ENCODE data around the gene CKB. TPM values are rescaled to one million over a fixed set of nuclear protein-coding genes. Genes with fewer than 3 reads are reported as not detected.
A peak's percentile ranks its signal among the peaks of the same experiment; 100 is the strongest.

CKB gene
- total RNA-seq, 1 donor from 2014 or later, result 139 TPM

DNA sequence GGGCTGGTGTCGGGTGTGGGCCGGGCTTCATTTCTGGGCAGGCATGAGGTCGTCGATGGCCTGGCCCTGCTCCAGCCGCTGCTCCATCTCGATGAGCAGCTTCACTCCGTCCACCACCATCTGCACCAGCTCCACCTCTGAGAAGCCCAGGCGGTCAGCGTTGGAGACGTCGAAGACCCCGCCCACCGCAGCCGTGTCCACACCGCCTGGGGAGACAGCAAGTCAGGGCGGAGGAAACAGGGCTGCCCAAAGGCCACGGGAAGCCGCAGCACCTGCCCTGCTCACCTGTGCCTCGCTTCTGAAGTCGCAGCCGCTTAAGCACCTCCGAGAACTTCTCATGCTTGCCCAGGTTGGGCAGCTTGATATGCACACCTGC, 2.8 kb downstream of the CKB start:
- Mint-ChIP-seq H3K4me1 (ENCODE audit: low read depth) (peaks cover 34% of the 10 kb centered on the region), H3K36me3 (ENCODE audit: low read depth) (no peaks in the 10 kb centered on the region), H3K27ac (ENCODE audit: unreplicated experiment) (peak overlapping the region; percentile 75), H3K9me3 (ENCODE audit: low read depth) (no peaks in the 10 kb centered on the region), H3K4me3 (ENCODE audit: unreplicated experiment) (no peak overlapping the region), H3K27me3 (ENCODE audit: low read depth) (no peaks in the 10 kb centered on the region)
- TF ChIP-seq, protein P1, sequence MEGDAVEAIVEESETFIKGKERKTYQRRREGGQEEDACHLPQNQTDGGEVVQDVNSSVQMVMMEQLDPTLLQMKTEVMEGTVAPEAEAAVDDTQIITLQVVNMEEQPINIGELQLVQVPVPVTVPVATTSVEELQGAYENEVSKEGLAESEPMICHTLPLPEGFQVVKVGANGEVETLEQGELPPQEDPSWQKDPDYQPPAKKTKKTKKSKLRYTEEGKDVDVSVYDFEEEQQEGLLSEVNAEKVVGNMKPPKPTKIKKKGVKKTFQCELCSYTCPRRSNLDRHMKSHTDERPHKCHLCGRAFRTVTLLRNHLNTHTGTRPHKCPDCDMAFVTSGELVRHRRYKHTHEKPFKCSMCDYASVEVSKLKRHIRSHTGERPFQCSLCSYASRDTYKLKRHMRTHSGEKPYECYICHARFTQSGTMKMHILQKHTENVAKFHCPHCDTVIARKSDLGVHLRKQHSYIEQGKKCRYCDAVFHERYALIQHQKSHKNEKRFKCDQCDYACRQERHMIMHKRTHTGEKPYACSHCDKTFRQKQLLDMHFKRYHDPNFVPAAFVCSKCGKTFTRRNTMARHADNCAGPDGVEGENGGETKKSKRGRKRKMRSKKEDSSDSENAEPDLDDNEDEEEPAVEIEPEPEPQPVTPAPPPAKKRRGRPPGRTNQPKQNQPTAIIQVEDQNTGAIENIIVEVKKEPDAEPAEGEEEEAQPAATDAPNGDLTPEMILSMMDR (IDR thresholded peaks at IDR 0.05), result no peak
- peak; percentile 92 for DNase-seq (ENCODE audit: low spot score)

DNA sequence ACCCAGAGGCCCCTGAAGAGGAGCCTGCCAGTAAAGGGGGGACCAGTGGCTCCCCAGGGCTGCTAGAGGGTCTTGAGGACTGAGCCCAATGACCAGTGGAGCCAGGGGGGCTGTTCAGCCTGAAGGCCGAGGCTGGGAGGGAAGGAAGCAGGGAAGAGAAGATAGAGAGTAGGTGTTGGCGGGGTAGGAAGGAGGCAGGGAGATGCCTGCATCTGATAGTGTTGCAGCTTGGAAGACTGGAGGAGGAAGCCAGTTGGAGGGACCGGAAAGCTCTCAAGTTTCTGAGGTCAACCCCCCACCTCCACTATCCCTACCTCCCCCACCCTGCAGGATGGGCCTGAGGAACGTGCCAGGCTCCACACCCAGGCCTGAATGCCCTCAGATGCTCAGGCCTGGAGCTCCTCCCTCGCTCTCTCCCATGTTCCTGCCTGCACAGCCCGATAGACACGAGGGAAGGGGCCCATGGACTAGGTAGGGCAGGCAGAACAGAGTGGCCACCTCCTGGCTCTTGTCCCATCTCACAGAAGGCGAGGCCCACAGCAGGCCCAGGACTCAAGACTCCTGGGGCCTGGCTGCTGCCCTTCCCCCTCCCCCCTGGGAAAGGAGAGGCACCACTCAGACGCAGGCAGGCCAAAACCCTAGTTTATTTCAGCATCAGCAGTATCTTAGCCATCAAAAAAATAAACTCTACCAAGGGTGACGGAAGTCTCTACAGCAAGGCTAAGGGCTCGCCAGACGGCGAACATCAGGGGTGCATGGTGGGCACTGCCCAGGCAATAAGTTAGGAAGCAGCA, 3.4 kb downstream of the CKB start:
- H3K27ac Mint-ChIP-seq (ENCODE audit: unreplicated experiment), result peak overlapping the region; percentile 75
- H3K4me1 Mint-ChIP-seq (ENCODE audit: low read depth), result peaks cover 34% of the 10 kb centered on the region
- DNase-seq (ENCODE audit: low spot score), result peak; percentile 72
- H3K36me3 Mint-ChIP-seq (ENCODE audit: low read depth), result no peaks in the 10 kb centered on the region
- H3K9me3 Mint-ChIP-seq (ENCODE audit: low read depth), result no peaks in the 10 kb centered on the region
- peak overlapping the region; percentile 19 for H3K4me3 Mint-ChIP-seq (ENCODE audit: unreplicated experiment)
- TF ChIP-seq, protein P1 (IDR thresholded peaks at IDR 0.05), result no peak
- no peaks in the 10 kb centered on the region for H3K27me3 Mint-ChIP-seq (ENCODE audit: low read depth)

DNA sequence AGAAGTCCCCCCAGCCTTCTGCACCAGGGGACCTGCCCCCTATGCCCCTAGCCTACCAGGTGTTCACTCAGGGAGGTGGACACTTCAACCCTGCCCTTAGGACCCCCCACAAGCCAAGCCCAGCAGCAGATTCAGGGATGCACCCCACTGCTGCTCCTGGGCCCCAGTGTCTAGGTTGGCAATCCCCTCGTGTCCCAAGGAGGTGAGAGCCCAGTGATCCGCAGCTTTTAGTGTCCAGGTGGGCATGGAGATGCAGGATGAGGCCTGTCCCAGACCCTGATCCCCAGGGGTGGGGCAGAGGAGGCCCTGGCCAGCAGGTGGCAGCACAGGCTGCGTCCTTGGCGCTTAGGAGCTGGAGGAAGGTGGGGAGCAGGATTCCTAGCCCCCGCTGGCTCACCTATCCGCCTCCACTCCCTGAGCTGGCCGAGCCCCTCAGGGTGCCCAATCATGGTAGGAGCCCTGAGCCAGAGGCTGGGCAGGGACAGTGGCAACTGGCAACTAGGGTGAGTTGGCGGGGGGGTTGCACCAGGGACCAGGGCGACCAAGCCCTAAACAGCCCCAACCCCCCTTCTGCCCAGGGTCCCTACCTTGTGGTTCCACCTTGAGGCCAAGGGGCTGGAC, 4.1 kb downstream of the CKB start:
- no peaks in the 10 kb centered on the region for H3K9me3 Mint-ChIP-seq (ENCODE audit: low read depth)
- no peaks in the 10 kb centered on the region for H3K36me3 Mint-ChIP-seq (ENCODE audit: low read depth)
- no peak overlapping the region for H3K27ac Mint-ChIP-seq (ENCODE audit: unreplicated experiment)
- peaks cover 33% of the 10 kb centered on the region for H3K4me1 Mint-ChIP-seq (ENCODE audit: low read depth)
- TF ChIP-seq, protein P1 (IDR thresholded peaks at IDR 0.05), result peak; percentile 95
- DNase-seq (ENCODE audit: low spot score), result peak; percentile 84
- H3K4me3 Mint-ChIP-seq (ENCODE audit: unreplicated experiment), result peak overlapping the region; percentile 19
- H3K27me3 Mint-ChIP-seq (ENCODE audit: low read depth), result no peaks in the 10 kb centered on the region

DNA sequence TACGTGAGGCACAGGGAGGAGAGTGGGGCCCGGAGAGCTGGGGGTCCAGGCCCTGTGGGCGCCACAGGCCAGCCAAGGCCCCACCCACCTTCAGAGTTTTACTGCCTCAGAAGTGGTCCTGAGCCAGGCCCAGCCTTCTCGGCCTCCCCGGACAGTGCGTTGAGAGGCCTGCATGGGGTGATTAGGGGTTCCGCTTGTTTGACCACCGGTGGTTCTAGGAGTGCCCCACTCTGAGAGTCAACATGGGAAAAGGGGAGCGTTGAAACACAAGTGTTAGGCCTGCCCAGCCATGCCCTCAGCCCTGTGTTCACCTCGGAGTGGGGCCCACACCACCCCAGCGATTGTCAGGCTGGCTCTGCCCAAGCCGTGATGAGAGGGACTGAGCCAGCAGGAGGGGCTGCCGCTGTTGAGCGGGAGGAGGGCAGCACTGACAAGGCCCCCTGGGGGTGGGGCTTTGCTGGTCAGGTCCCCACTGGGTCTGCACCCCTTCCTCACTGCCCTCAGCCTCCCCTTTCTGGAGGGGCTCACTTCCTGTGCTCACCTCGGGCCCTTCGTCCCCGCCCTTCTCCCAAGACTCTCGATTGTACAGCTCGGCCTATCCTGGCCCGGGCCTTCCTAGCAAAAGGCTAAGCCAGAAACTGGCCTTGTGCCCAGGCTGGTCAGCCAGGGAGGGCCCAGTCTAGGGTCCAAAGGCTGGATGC, 4.8 kb downstream of the CKB start:
- no peak overlapping the region for H3K4me3 Mint-ChIP-seq (ENCODE audit: unreplicated experiment)
- H3K4me1 Mint-ChIP-seq (ENCODE audit: low read depth), result peaks cover 37% of the 10 kb centered on the region

DNA sequence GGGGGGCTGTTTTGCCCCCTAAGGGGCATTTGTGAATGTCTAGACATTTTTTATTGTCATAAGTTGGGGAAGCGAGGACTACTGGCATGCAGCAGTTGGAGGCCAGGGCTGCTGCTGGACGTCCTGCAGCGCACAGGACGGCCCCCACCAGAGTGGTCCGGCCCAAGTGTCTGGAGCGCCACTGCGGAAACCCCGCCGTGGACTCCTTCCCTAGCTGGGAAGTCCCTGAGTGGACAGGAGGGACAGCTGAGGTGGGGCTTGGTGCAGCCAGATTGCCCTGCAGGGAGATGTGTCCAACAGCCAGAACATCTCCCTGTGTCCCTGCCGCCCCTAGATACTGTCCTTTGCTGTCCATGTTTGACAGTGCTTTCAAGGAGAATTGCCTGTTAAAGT, 5.5 kb downstream of the CKB start:
- Mint-ChIP-seq H3K4me3 (ENCODE audit: unreplicated experiment) (no peak overlapping the region), H3K27ac (ENCODE audit: unreplicated experiment) (peak overlapping the region; percentile 72), H3K27me3 (ENCODE audit: low read depth) (no peaks in the 10 kb centered on the region), H3K36me3 (ENCODE audit: low read depth) (peaks cover 4% of the 10 kb centered on the region), H3K4me1 (ENCODE audit: low read depth) (peaks cover 43% of the 10 kb centered on the region), H3K9me3 (ENCODE audit: low read depth) (no peaks in the 10 kb centered on the region)
- TF ChIP-seq, protein P1 (IDR thresholded peaks at IDR 0.05), result no peak
- DNase-seq (ENCODE audit: low spot score), result peak; percentile 85

More for the DNA sequence above, 4.8 kb downstream of the CKB start:
- Mint-ChIP-seq H3K36me3 (ENCODE audit: low read depth) (no peaks in the 10 kb centered on the region), H3K27ac (ENCODE audit: unreplicated experiment) (peak overlapping the region; percentile 72), H3K27me3 (ENCODE audit: low read depth) (no peaks in the 10 kb centered on the region), H3K9me3 (ENCODE audit: low read depth) (no peaks in the 10 kb centered on the region)
- peak; percentile 94 for DNase-seq (ENCODE audit: low spot score)
- TF ChIP-seq, protein P1 (IDR thresholded peaks at IDR 0.05), result no peak

Data from chondrocyte (in vitro differentiated cells).